ENCODE measurements around the gene RASIP1. TPM values are rescaled to one million over a fixed set of nuclear protein-coding genes. Genes with fewer than 3 reads are reported as not detected.

Gene RASIP1
- total RNA-seq, 4 donors from 2014 or later = 9.7 to 25.8 (median 14.0) TPM

- Histone ChIP-seq H3K27ac (peak overlapping the region in 2 of 3 donors; percentile 48 to 62), H3K27me3 (no peaks in the 10 kb centered on the region), H3K4me1 (peaks cover 5 to 20% of the 10 kb centered on the region in 2 donors), H3K9me3 (no peaks in the 10 kb centered on the region), H3K36me3 (no peaks in the 10 kb centered on the region), H3K4me3 (replicated peaks in 1 of 3) (no peak overlapping the region)
- TF ChIP-seq POLR2A (IDR thresholded peaks at IDR 0.05) = no peak
- TF ChIP-seq CTCF (IDR thresholded peaks at IDR 0.05) = no peak
- DNase-seq = no peak
- WGBS, 2 donors = 88 to 98% methylated on average over 11 of the region's 11 CpGs
- intact Hi-C loops (cut with DNase I) = no loop called here
Measured at GRCh38 chr19:48742096-48742495, 1.7 kb upstream of the RASIP1 start.

- intact Hi-C loops (cut with DNase I) = no loop called here
- Histone ChIP-seq H3K4me1 (peaks cover 5 to 20% of the 10 kb centered on the region in 2 donors), H3K4me3 (replicated peaks in 1 of 3) (peak overlapping the region in 1 of 3 donors; percentile 55), H3K27me3 (no peaks in the 10 kb centered on the region), H3K27ac (peak overlapping the region; percentile 56 to 74 (median 62)), H3K36me3 (no peaks in the 10 kb centered on the region), H3K9me3 (no peaks in the 10 kb centered on the region)
- TF ChIP-seq CTCF (IDR thresholded peaks at IDR 0.05) = no peak
- TF ChIP-seq POLR2A (IDR thresholded peaks at IDR 0.05) = peak in 1 of 2 donors; percentile 43
- WGBS, 2 donors = 36% methylated on average over 29 to 34 of the region's 35 CpGs
- no peak for DNase-seq
Measured at GRCh38 chr19:48741129-48741999, 954 bp upstream of the RASIP1 start.

- DNase-seq = no peak
- H3K27ac ChIP-seq = peak overlapping the region; percentile 56 to 74 (median 72)
- no peaks in the 10 kb centered on the region for H3K36me3 ChIP-seq
- H3K9me3 ChIP-seq = no peaks in the 10 kb centered on the region
- no peaks in the 10 kb centered on the region for H3K27me3 ChIP-seq
- intact Hi-C loops (cut with DNase I) = no loop called here
- 22 to 32% methylated on average over 15 to 31 of the region's 51 CpGs for WGBS, 2 donors
- peak overlapping the region in 2 of 3 donors; percentile 25 to 55 for H3K4me3 ChIP-seq (replicated peaks in 1 of 3)
- H3K4me1 ChIP-seq = peaks cover 5 to 24% of the 10 kb centered on the region in 2 donors
- no peak for TF ChIP-seq CTCF (IDR thresholded peaks at IDR 0.05)
- TF ChIP-seq POLR2A (IDR thresholded peaks at IDR 0.05) = no peak
Measured at GRCh38 chr19:48739404-48740163, 826 bp downstream of the RASIP1 start.

GRCh38 chr19:48738557-48739403, 1.6 kb downstream of the RASIP1 start:
- H3K4me3 ChIP-seq (replicated peaks in 1 of 3) = peak overlapping the region in 2 of 3 donors; percentile 25 to 55
- H3K27ac ChIP-seq = peak overlapping the region; percentile 54 to 74 (median 72)
- H3K9me3 ChIP-seq = no peaks in the 10 kb centered on the region
- TF ChIP-seq CTCF (IDR thresholded peaks at IDR 0.05) (peak in 3 of 6 experiments; percentile 53 to 74 (median 63)), POLR2A (IDR thresholded peaks at IDR 0.05) (peak in 1 of 2 donors; percentile 61)
- peaks cover 5 to 24% of the 10 kb centered on the region in 2 donors for H3K4me1 ChIP-seq
- no peaks in the 10 kb centered on the region for H3K27me3 ChIP-seq
- intact Hi-C loops (cut with DNase I) = no loop called here
- H3K36me3 ChIP-seq = no peaks in the 10 kb centered on the region
- peak; percentile 92 to 95 for DNase-seq
- WGBS, 2 donors = 7 to 23% methylated on average over 5 to 8 of the region's 96 CpGs
